Posterior cingulate gyrus (tissue), 11 donors: ENCODE measurements around the gene LRRC36.

Experiments used
- DNase-seq, 10 donors: peaks; one replicate each; pipeline versions ENCODE4 v3.0.0 to v3.0.0-alpha.2; 2020 to 2021; ENCODE audit warnings: mixed read lengths in 3 of 10
- intact Hi-C: fragments of 100-400 bp; cut with DNase I; formaldehyde crosslinking; loops from one replicate; pipeline ENCODE4 v1.15.1; 2023

LRRC36 gene

GRCh38 chr16:67398546-67399217 is 72.1 kb downstream of the LRRC36 start:
- peak in 2 of 10 donors; percentile 45 to 81 for DNase-seq
- intact Hi-C loops = loop anchor here (2.0 kb wide), 1 partner anchor 26 kb away; no protein-coding TSS in a partner anchor

GRCh38 chr16:67399218-67399733 is 72.7 kb downstream of the LRRC36 start:
- peak in 6 of 10 donors; percentile 50 to 93 (median 66) for DNase-seq
- intact Hi-C loops = loop anchor here (2.0 kb wide), 1 partner anchor 26 kb away; no protein-coding TSS in a partner anchor

- DNase-seq = peak in 2 of 10 donors; percentile 80 to 84
- intact Hi-C loops = loop anchor here (2.0 kb wide), 1 partner anchor 27 kb away; no protein-coding TSS in a partner anchor
Measured at GRCh38 chr16:67399749-67400704, 73.4 kb downstream of the LRRC36 start.

GRCh38 chr16:67400901-67401300 is 74.3 kb downstream of the LRRC36 start:
- intact Hi-C loops = no loop called here
- DNase-seq = peak in 2 of 10 donors; percentile 67 to 81

DNA sequence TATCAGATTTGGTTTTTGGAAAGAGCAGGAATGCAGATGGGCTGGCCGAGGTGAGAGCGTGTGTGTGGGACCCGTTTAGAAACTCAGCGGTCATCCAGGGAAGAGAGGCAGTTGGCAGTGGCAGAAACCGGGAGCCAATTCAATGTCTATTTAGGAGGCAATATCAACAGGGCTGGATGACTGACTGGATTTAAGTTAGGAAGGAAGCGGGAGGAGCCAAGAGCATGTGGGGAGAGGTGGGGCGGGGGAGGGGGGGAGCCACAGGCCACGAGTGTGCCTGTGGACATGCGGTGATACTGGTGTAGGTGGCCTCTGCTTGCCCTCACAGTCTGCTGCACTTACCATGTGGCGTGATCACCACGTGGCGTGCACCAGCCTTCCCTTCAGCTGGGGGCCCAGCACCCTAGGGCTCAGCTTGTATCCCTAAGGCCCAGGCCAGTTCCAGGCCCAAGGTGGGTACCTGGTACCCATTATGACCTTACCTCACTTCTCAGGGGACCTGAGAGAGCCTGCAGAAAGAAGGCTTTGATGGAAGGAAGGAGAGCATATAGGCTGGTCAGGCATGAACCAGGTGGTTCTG is 77.5 kb downstream of the LRRC36 start:
- peak in 2 of 10 donors; percentile 65 to 73 for DNase-seq
- intact Hi-C loops = no loop called here

GRCh38 chr16:67404740-67405226 is 78.2 kb downstream of the LRRC36 start:
- intact Hi-C loops = no loop called here

GRCh38 chr16:67405336-67405735 is 78.7 kb downstream of the LRRC36 start:
- intact Hi-C loops = no loop called here
- DNase-seq = peak in 3 of 10 donors; percentile 8 to 56 (median 49)

More at GRCh38 chr16:67404740-67405226, 78.2 kb downstream of the LRRC36 start:
- peak in 1 of 10 donors; percentile 45 for DNase-seq

- DNase-seq = peak in 3 of 10 donors; percentile 68 to 88 (median 81)
- intact Hi-C loops = no loop called here
Measured at GRCh38 chr16:67406111-67406971, 79.7 kb downstream of the LRRC36 start.

DNA sequence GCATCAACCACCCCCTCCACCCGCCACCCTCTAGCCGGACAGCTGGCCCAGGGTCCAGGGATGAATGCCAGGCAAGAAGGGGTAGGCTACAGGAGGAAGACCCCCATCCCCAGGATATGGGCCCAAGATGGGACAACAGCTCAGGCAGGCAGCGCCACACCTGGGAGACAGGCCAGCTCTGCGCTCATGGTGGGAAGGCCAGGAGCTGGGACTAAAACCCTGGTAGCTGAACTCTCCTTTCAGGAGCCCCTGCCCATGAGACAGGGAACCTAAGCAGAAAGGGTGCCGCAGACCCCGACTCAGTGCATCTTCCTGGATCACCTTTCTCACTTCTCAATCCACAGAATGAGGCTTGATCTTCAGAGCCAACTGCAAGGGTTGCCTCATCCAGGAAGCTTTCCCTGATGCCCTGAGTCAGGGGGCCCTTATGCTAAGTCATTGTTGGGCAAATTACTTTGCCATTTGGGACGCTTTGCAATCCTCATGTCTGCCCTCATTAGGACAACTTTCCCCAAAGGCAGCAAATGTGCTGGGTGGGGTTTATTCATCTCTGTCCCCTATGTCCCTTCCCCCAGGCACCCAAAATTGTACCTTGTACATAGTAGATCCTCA is 80.7 kb downstream of the LRRC36 start:
- peak in 3 of 10 donors; percentile 63 to 77 (median 69) for DNase-seq
- intact Hi-C loops = no loop called here

DNA sequence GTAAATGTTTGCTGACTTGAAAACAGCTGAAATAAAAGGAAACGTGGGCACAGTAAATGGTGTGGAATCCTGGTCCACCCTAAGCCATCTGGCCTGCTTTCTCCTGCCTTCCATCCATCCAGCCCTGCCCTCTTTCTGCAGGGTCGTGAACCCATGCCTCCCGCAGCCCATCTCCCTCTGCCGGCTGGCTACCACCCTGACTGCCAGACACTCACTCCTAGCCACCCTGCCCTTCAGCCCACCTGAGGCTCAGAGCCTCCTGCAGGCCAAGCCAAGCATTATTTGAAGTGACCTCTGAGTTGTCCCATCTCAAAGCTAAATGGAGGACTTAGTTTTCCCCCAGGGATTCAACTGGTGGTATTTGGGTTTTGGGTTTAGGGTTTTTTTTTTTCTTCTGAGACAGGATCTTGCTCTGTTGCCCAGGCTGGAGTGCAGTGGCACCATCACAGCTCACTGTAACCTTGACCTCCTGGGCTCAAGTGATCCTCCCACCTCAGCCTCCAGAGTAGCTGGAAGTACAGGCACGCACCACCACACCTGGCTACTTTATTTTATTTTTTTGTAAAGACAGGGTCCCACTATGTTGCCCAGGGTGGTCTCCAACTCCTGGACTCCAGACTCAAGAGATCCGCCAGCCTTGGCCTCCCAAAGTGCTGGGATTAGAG is 81.3 kb downstream of the LRRC36 start:
- DNase-seq = peak in 3 of 10 donors; percentile 22 to 61 (median 43)
- intact Hi-C loops = no loop called here

GRCh38 chr16:67409631-67410030 is 83.0 kb downstream of the LRRC36 start:
- intact Hi-C loops = loop anchor here (10.0 kb wide), 1 partner anchor 55 kb away; no protein-coding TSS in a partner anchor

DNA sequence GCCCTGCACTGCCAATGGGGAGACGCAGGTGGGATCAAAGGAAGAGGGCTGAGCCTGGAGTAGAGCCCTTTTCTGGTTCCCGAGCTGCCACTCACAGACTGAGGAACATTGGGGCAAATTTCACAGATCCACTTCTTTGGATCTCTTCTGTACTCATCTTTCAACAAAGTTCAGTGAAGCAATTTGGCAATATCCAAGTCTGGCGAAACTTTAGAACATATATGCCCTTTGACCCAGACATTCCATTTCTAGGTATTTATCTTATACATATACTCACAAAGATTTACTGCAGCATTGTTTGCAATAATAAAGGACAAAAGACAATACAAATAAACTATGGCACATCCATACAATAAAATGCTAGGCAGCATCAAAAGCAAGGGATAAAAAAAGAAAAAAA is 84.7 kb downstream of the LRRC36 start:
- intact Hi-C loops = loop anchor here (10.0 kb wide), 1 partner anchor 53 kb away; no protein-coding TSS in a partner anchor
- DNase-seq = no peak

More at GRCh38 chr16:67409631-67410030, 83.0 kb downstream of the LRRC36 start:
- DNase-seq = no peak

- DNase-seq = no peak
- intact Hi-C loops = loop anchor here (10.0 kb wide), 1 partner anchor 53 kb away; no protein-coding TSS in a partner anchor
Measured at GRCh38 chr16:67412294-67412693, 85.7 kb downstream of the LRRC36 start.

DNA sequence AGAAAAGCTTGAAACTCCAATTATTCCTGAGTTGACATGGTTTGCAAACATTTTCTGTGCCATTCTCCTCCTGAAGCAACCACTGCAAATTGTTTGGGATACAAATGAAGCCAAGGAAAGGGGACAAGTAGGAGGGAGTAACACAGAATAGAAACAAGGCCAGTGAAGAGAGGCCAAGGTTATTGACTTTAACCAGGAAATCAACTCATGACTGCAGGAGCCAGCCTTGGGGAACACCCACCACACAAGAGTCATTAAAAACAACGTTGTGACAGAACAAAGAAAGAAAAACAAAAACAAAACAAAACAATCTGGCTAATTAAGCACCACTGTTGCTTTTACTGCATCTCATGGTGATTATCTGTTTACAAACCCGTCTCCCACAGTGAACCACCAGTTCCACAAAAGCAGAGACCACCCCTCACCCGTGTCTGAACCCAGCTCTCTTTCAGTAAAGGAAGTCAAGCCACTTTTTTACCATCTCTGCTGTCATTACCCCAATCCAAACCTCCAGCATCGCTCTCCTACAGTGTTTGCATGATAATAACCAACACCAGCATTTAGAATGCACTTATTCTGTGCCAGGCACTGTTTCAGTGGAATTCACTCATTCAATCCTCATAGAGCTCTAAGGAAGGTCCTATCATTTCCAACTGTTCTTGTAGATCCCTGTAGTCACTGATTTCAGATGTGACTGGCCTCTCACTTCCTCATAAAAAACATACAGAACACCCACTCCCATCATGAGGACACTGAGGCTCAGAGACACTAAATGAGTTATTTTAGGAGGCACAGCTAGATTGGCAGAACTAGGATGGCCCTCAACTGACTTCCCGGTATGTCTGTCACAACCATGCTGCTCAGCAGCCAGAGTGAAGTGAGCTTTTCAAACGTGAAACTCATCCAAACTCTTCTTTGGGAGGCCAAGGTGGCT is 87.6 kb downstream of the LRRC36 start:
- no peak for DNase-seq
- intact Hi-C loops = loop anchor here (10.0 kb wide), 1 partner anchor 51 kb away; no protein-coding TSS in a partner anchor

GRCh38 chr16:67415421-67415820 is 88.8 kb downstream of the LRRC36 start:
- peak in 2 of 10 donors; percentile 66 for DNase-seq
- intact Hi-C loops = loop anchor here (5.0 to 10.0 kb wide), 2 partner anchors 43 to 49 kb away; no protein-coding TSS in a partner anchor
